Uterus (tissue), 4 donors: ENCODE data around the gene PDE4D. TPM values are rescaled to one million over a fixed set of nuclear protein-coding genes. Genes with fewer than 3 reads are reported as not detected.

Source experiments
- DNase-seq, 2 donors: peaks; one replicate each; pipeline ENCODE4 v3.0.0-alpha.2; 2019 to 2020
- H3K27ac ChIP-seq, 2 donors: fragments of 200-600 bp; sonication (generic); 1 replicate in 1 of 2; 2 replicates in 1 of 2; pipeline ENCODE4 v1.5.1; 2016 to 2018
- H3K27me3 ChIP-seq, 2 donors: fragments of 200-600 bp; sonication (generic); one replicate each; pipeline ENCODE4 v1.5.1; 2018 to 2019; ENCODE audit warnings: control low read depth in 1 of 2
- H3K36me3 ChIP-seq, 2 donors: fragments of 200-600 bp; sonication (generic); one replicate each; pipeline ENCODE4 v1.5.1; 2019; ENCODE audit warnings: control low read depth in 1 of 2
- H3K4me1 ChIP-seq, 2 donors: fragments of 200-600 bp; sonication (generic); one replicate each; pipeline ENCODE4 v1.5.1; 2018 to 2019; ENCODE audit warnings: control low read depth in 1 of 2
- H3K4me3 ChIP-seq, 2 donors: fragments of 200-600 bp; sonication (generic); 1 replicate in 1 of 2; 2 replicates in 1 of 2; pipeline ENCODE4 v1.5.1; 2018 to 2019; ENCODE audit warnings: mild to moderate bottlenecking in 1 of 2
- H3K9me3 ChIP-seq, 2 donors: fragments of 200-600 bp; sonication (generic); one replicate each; pipeline ENCODE4 v1.5.1; 2019; ENCODE audit warnings: control low read depth in 1 of 2
- CTCF ChIP-seq, 4 experiments: fragments of 200-600 bp in 2 of 4; fragments of 450-650 bp in 2 of 4; sonication (generic) in 2 of 4; IDR thresholded peaks; one replicate each; pipeline ENCODE4 v1.5.1; 2016 to 2019; ENCODE audit warnings: antibody characterized with exemption in 4 of 4, mild to moderate bottlenecking in 2 of 4, moderate library complexity in 1 of 4
- POLR2A ChIP-seq, 2 donors: fragments of 450-650 bp; IDR thresholded peaks; one replicate each; pipeline ENCODE4 v1.6.1; 2016; ENCODE audit warnings: antibody characterized with exemption in 2 of 2, mild to moderate bottlenecking in 1 of 2, moderate library complexity in 1 of 2
- intact Hi-C: fragments of 100-400 bp; cut with DNase I; formaldehyde crosslinking; loops from one replicate; pipeline ENCODE4 v1.15.1; 2023; ENCODE audit warnings: low total_unique reads
- total RNA-seq, 4 donors: library from RNA; depleted of rRNA in 3 of 4; stranded (reverse); fragments of >200 nt in 3 of 4; gene quantifications; one replicate each; pipeline versions ENCODE4 v1.1.0 to v1.2.4, GENCODE V29; 2014 to 2023
- donor health status: DM: yes; HTN: yes; CAD: no.

PDE4D gene
- total RNA-seq, 4 donors from 2014 or later: 27.1 to 77.0 (median 45.8) TPM

- Histone ChIP-seq H3K4me1 (no peaks in the 10 kb centered on the region), H3K9me3 (no peaks in the 10 kb centered on the region), H3K36me3 (no peaks in the 10 kb centered on the region), H3K27me3 (no peaks in the 10 kb centered on the region), H3K27ac (no peak overlapping the region), H3K4me3 (no peak overlapping the region)
- no peak for DNase-seq
- intact Hi-C loops: no loop called here
- TF ChIP-seq POLR2A (IDR thresholded peaks at IDR 0.05): no peak
- TF ChIP-seq CTCF (IDR thresholded peaks at IDR 0.05): no peak
These were observed 764.8 kb downstream of the PDE4D start for GRCh38 chr5:59128646-59129290.

GRCh38 chr5:59126708-59127573 lies 766.6 kb downstream of the PDE4D start:
- H3K4me1 ChIP-seq: no peaks in the 10 kb centered on the region
- intact Hi-C loops: no loop called here
- TF ChIP-seq POLR2A (IDR thresholded peaks at IDR 0.05) (no peak), CTCF (IDR thresholded peaks at IDR 0.05) (no peak)
- no peaks in the 10 kb centered on the region for H3K36me3 ChIP-seq
- H3K4me3 ChIP-seq: peak overlapping the region; percentile 22 to 30
- H3K27me3 ChIP-seq: no peaks in the 10 kb centered on the region
- no peaks in the 10 kb centered on the region for H3K9me3 ChIP-seq
- peak in 1 of 2 donors; percentile 17 for DNase-seq
- H3K27ac ChIP-seq: peak overlapping the region; percentile 45 to 58

GRCh38 chr5:59126016-59126707 lies 767.4 kb downstream of the PDE4D start:
- Histone ChIP-seq H3K4me3 (peak overlapping the region in 1 of 2 donors; percentile 30), H3K27ac (peak overlapping the region; percentile 45 to 58), H3K36me3 (no peaks in the 10 kb centered on the region), H3K9me3 (no peaks in the 10 kb centered on the region), H3K27me3 (no peaks in the 10 kb centered on the region), H3K4me1 (no peaks in the 10 kb centered on the region)
- no peak for DNase-seq
- intact Hi-C loops: no loop called here
- TF ChIP-seq POLR2A (IDR thresholded peaks at IDR 0.05) (no peak), CTCF (IDR thresholded peaks at IDR 0.05) (no peak)

- Histone ChIP-seq H3K4me1 (no peaks in the 10 kb centered on the region), H3K9me3 (no peaks in the 10 kb centered on the region), H3K27ac (peak overlapping the region; percentile 45 to 58), H3K36me3 (no peaks in the 10 kb centered on the region), H3K4me3 (no peak overlapping the region), H3K27me3 (no peaks in the 10 kb centered on the region)
- no peak for TF ChIP-seq POLR2A (IDR thresholded peaks at IDR 0.05)
- no peak for DNase-seq
- intact Hi-C loops: no loop called here
These were observed 768.2 kb downstream of the PDE4D start for GRCh38 chr5:59125011-59125961.
